IMR-90 (cell line): ENCODE measurements around the gene TBCK. TPM values are rescaled to one million over a fixed set of nuclear protein-coding genes. Genes with fewer than 3 reads are reported as not detected.

Experiments
- ATAC-seq: fragments of 200-7000 bp; cut with Tn5 transposase; 2 replicates; pipeline ENCODE4 v1.9.1; 2020; ENCODE audit warnings: low read depth, mild to moderate bottlenecking, moderate library complexity
- BruUV-seq: library from RNA; stranded (reverse); fragments of 400-500 nt; replicated peaks from 2 replicates; lab custom pipeline; 2021; lab: Mats Ljungman, UMichigan
- CTCF ChIA-PET: fragments of 300-600 bp; formaldehyde crosslinking; extraction: SDS; loops from one replicate; lab custom pipeline; 2021; ENCODE audit warnings: antibody characterized with exemption; lab: Yijun Ruan, JAX
- POLR2A ChIA-PET: fragments of 300-600 bp; sonication (Branson Sonifier 250); formaldehyde crosslinking; loops from one replicate; lab custom pipeline; 2022; ENCODE audit warnings: antibody characterized with exemption; ENCODE audit not compliant: unreplicated experiment; lab: Charles Lee
- DNase-seq: peaks from one replicate; pipeline ENCODE4 v3.0.0; 2013
- H2AFZ ChIP-seq: replicated peaks from 2 replicates; pipeline ENCODE3; 2013; ENCODE audit warnings: low read length, mild to moderate bottlenecking; ENCODE audit not compliant: poor library complexity
- H2AK5ac ChIP-seq: 2 replicates; pipeline ENCODE4 v1.6.1; 2013; ENCODE audit warnings: low read depth, low read length, inconsistent platforms
- H2AK9ac ChIP-seq: replicated peaks from 2 replicates; pipeline ENCODE3; 2013; ENCODE audit warnings: mild to moderate bottlenecking, low read depth, low read length, moderate library complexity; ENCODE audit not compliant: poor library complexity
- H2BK120ac ChIP-seq: 2 replicates; pipeline ENCODE4 v1.6.1; 2013; ENCODE audit warnings: low read depth, low read length, inconsistent platforms
- H2BK15ac ChIP-seq: 3 replicates; pipeline ENCODE4 v1.6.1; 2013; ENCODE audit warnings: low read depth, low read length, inconsistent platforms
- H2BK20ac ChIP-seq: 2 replicates; pipeline ENCODE4 v1.6.1; 2013; ENCODE audit warnings: low read depth, mild to moderate bottlenecking, inconsistent platforms, low read length, moderate library complexity
- H2BK5ac ChIP-seq: 2 replicates; pipeline ENCODE4 v1.6.1; 2013; ENCODE audit warnings: mild to moderate bottlenecking, low read depth, low read length, inconsistent platforms; ENCODE audit not compliant: poor library complexity, severe bottlenecking
- H3K14ac ChIP-seq: replicated peaks from 2 replicates; pipeline ENCODE4 v1.6.1; 2013; ENCODE audit warnings: low read depth, low read length, inconsistent platforms
- H3K18ac ChIP-seq: 2 replicates; pipeline ENCODE4 v1.6.1; 2013; ENCODE audit warnings: low read depth, low read length, control low read depth
- H3K23ac ChIP-seq: 2 replicates; pipeline ENCODE4 v1.6.1; 2013; ENCODE audit warnings: low read depth, low read length, inconsistent platforms
- H3K27ac ChIP-seq: 2 replicates; pipeline ENCODE4 v1.5.1; 2013; ENCODE audit warnings: mild to moderate bottlenecking, control low read depth, low read length; ENCODE audit not compliant: insufficient read depth
- H3K27me3 ChIP-seq: 2 replicates; pipeline ENCODE4 v1.6.1; 2013; ENCODE audit warnings: low read length; ENCODE audit not compliant: control insufficient read depth, insufficient read depth
- H3K36me3 ChIP-seq: 2 replicates; pipeline ENCODE4 v1.6.1; 2013; ENCODE audit warnings: low read length, mixed read lengths; ENCODE audit not compliant: control insufficient read depth, insufficient read depth
- H3K4ac ChIP-seq: 2 replicates; pipeline ENCODE4 v1.6.1; 2013; ENCODE audit warnings: low read depth, low read length, inconsistent platforms
- H3K4me1 ChIP-seq: 2 replicates; pipeline ENCODE4 v1.6.1; 2013; ENCODE audit warnings: low read length, mixed read lengths; ENCODE audit not compliant: control insufficient read depth, insufficient read depth
- H3K4me2 ChIP-seq: 2 replicates; pipeline ENCODE4 v1.6.1; 2013; ENCODE audit warnings: low read depth, mild to moderate bottlenecking, control low read depth, low read length, moderate library complexity
- H3K4me3 ChIP-seq: 2 replicates; pipeline ENCODE4 v1.5.1; 2013; ENCODE audit warnings: low read depth, mild to moderate bottlenecking, control low read depth, low read length, moderate library complexity; ENCODE audit not compliant: insufficient read depth
- H3K56ac ChIP-seq: 2 replicates; pipeline ENCODE4 v1.6.1; 2013; ENCODE audit warnings: low read length, inconsistent platforms; ENCODE audit not compliant: insufficient read depth; ENCODE audit errors: extremely low read depth
- H3K79me1 ChIP-seq, 2 experiments: 2 replicates each; pipeline ENCODE4 v1.6.1; 2013; ENCODE audit warnings: low read length in 2 of 2, inconsistent platforms in 1 of 2, low read depth in 1 of 2
- H3K9ac ChIP-seq: 2 replicates; pipeline ENCODE4 v1.6.1; 2013; ENCODE audit warnings: low read depth, low read length, control low read depth
- H3K9me1 ChIP-seq: 2 replicates; pipeline ENCODE4 v1.6.1; 2013; ENCODE audit warnings: low read length, inconsistent platforms; ENCODE audit not compliant: insufficient read depth
- H3K9me3 ChIP-seq: 2 replicates; pipeline ENCODE4 v1.6.1; 2013; ENCODE audit warnings: low read length; ENCODE audit not compliant: control insufficient read depth, insufficient read depth
- H4K20me1 ChIP-seq: 2 replicates; pipeline ENCODE4 v1.6.1; 2013; ENCODE audit warnings: low read length, inconsistent platforms; ENCODE audit not compliant: insufficient read depth
- H4K5ac ChIP-seq: 2 replicates; pipeline ENCODE4 v1.6.1; 2013; ENCODE audit warnings: mild to moderate bottlenecking, low read depth, low read length, control low read depth
- H4K8ac ChIP-seq, 2 experiments: 2 replicates each; pipeline ENCODE4 v1.6.1; 2013; ENCODE audit warnings: low read depth in 2 of 2, low read length in 2 of 2, control low read depth in 1 of 2, inconsistent platforms in 1 of 2
- H4K91ac ChIP-seq: 2 replicates; pipeline ENCODE4 v1.6.1; 2013; ENCODE audit warnings: low read depth, low read length, inconsistent platforms; ENCODE audit not compliant: insufficient read depth
- CHD1 ChIP-seq: IDR thresholded peaks from 2 replicates; pipeline ENCODE4 v1.6.1; 2012; ENCODE audit warnings: low read depth, low read length, improper control_type of control experiment
- ELK1 ChIP-seq: fragments of 150-350 bp; IDR thresholded peaks from 2 replicates; pipeline ENCODE4 v1.6.1; 2016; ENCODE audit warnings: low read depth, mild to moderate bottlenecking, low read length, moderate library complexity, borderline replicate concordance
- FOS ChIP-seq: fragments of 150-350 bp; IDR thresholded peaks from 2 replicates; pipeline ENCODE4 v1.6.1; 2016; ENCODE audit warnings: low read depth, low read length
- MAFK ChIP-seq: IDR thresholded peaks from 2 replicates; pipeline ENCODE4 v1.6.1; 2012; ENCODE audit warnings: low read depth, low read length, improper control_type of control experiment
- RCOR1 ChIP-seq: IDR thresholded peaks from 2 replicates; pipeline ENCODE4 v1.6.1; 2012; ENCODE audit warnings: mild to moderate bottlenecking, low read length, improper control_type of control experiment; ENCODE audit not compliant: insufficient replicate concordance
- WGBS, 2 experiments: methylation state at CpG; one replicate each; pipeline versions ENCODE4 v1.1.5 to v1.1.7; 2013; ENCODE audit warnings: missing lambda C conversion rate in 2 of 2; ENCODE audit not compliant: insufficient read length in 1 of 2; ENCODE audit errors: extremely low coverage in 2 of 2; 5-methylcytosine and 5-hydroxymethylcytosine counted together
- dilution Hi-C: fragments of 300-500 bp; cut with HindIII; formaldehyde crosslinking; loops from one replicate; pipeline ENCODE4 v1.14.3; 2018; ENCODE audit warnings: low sequenced_read_pairs; ENCODE audit not compliant: unreplicated experiment
- in situ Hi-C: fragments of 300-500 bp; cut with MboI; formaldehyde crosslinking; loops from 3 replicates; pipeline ENCODE4 v1.14.3; 2019; ENCODE audit warnings: low sequenced_read_pairs, inconsistent platforms, mixed read lengths
- intact Hi-C: fragments of 100-400 bp; cut with micrococcal nuclease; formaldehyde crosslinking; loops from 2 replicates; pipeline ENCODE4 v1.10.0; 2022
- polyA plus RNA-seq, 3 experiments: library from polyadenylated mRNA; depleted of rRNA; stranded (reverse); fragments of >200 nt; gene quantifications; 2 replicates each; pipeline ENCODE4 v1.2.3, GENCODE V29; 2012; ENCODE audit warnings: low replicate concordance in 1 of 3
- total RNA-seq: library from RNA; depleted of rRNA; stranded (reverse); fragments of >200 nt; gene quantifications from 2 replicates; pipeline ENCODE4 v1.2.3, GENCODE V29; 2012
- TF ChIP-seq, protein P1 (sequence below): fragments of 150-350 bp; IDR thresholded peaks from 2 replicates; pipeline ENCODE4 v1.6.1; 2017; ENCODE audit warnings: mild to moderate bottlenecking, antibody characterized with exemption, low read length, low read depth
- TF ChIP-seq, protein P2 (sequence below): conservative IDR thresholded peaks from 2 replicates; pipeline ENCODE4 v1.5.1; 2012; ENCODE audit warnings: mild to moderate bottlenecking, low read depth, low read length, improper control_type of control experiment

TBCK gene
- total and polyA plus RNA-seq, 2 of the 4 experiments (the other 2 are of a cell fraction): 10.7 to 29.9 TPM

DNA sequence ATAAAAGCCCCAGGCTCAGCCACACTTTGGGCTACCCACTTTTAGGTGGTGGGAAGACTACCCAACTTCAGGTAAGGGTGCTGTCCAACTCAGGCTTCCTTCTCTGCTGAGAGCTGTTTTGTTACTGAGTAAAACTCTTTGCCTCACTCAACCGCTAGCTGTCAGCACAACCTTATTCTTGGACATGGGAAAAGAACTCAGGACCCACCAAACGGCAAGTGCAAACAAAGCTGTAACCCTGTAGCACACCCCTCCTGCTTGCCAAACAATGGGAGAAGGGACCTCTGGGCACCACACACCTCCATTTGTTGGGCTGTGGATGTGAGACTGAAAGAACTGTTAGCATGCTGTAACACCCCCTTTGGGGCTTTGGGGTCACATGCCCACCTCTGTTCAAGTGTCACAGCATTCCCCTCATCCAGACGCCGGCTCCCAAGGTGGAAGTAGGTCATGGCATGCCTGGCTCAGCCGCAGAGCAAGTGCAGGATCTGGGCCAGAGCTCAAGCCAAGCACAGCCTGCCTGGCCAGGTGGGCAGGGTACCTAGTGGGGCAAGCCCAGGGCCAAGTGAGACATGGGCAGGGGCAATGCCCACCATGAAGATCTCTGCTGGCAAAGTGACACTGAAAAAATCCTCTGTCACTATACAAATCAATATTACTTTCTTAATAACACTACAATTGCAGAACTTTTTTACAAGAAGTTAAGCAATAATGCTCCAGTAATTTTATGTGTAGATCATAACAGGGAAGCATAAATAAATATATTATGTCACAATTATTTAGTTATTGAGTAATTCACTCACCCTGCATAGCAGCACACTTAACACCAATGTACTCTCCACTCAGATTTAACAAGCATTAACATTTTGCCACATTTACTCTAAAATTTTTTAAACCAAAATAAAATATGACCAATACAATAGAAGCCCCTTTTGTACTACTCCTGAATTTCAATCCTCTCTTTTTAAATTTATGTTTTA is 107.2 kb downstream of the TBCK start:
- H3K56ac ChIP-seq: no peak overlapping the region
- H3K36me3 ChIP-seq: peaks cover 4% of the 10 kb centered on the region
- no peak overlapping the region for H4K8ac ChIP-seq
- no peaks in the 10 kb centered on the region for H4K20me1 ChIP-seq
- no peak overlapping the region for H3K4me3 ChIP-seq
- H3K4me1 ChIP-seq: no peaks in the 10 kb centered on the region
- ChIA-PET POLR2A (no interaction called here), CTCF (no interaction called here)
- no peak for ATAC-seq
- no peak overlapping the region for H2AK5ac ChIP-seq
- WGBS, 2 experiments: 100% methylated on average over 3 of the region's 5 CpGs; no CpG with 5 or more reads in 1 of the 2 experiments
- no peak overlapping the region for H2BK5ac ChIP-seq
- no peak overlapping the region for H3K27ac ChIP-seq
- H2BK20ac ChIP-seq: no peak overlapping the region
- H3K14ac ChIP-seq: no peak overlapping the region
- dilution Hi-C loops (no loop called here), in situ Hi-C loops (no loop called here), intact Hi-C loops (no loop called here)
- no peak overlapping the region for H2BK120ac ChIP-seq
- H2AK9ac ChIP-seq: no peak overlapping the region
- no peak for DNase-seq
- H3K18ac ChIP-seq: no peak overlapping the region
- H3K23ac ChIP-seq: no peak overlapping the region
- no peak overlapping the region for H4K5ac ChIP-seq
- no peak overlapping the region for H3K4me2 ChIP-seq
- no peak overlapping the region for H3K9ac ChIP-seq
- H2BK15ac ChIP-seq: no peak overlapping the region
- H3K9me1 ChIP-seq: no peaks in the 10 kb centered on the region
- H4K91ac ChIP-seq: no peak overlapping the region
- H2AFZ ChIP-seq: no peak overlapping the region
- TF ChIP-seq, protein P1, sequence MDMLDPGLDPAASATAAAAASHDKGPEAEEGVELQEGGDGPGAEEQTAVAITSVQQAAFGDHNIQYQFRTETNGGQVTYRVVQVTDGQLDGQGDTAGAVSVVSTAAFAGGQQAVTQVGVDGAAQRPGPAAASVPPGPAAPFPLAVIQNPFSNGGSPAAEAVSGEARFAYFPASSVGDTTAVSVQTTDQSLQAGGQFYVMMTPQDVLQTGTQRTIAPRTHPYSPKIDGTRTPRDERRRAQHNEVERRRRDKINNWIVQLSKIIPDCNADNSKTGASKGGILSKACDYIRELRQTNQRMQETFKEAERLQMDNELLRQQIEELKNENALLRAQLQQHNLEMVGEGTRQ: no peak
- TF ChIP-seq ELK1: no peak
- no peak for TF ChIP-seq RCOR1
- no peak for TF ChIP-seq FOS
- no peak for TF ChIP-seq CHD1
- TF ChIP-seq, protein P2, sequence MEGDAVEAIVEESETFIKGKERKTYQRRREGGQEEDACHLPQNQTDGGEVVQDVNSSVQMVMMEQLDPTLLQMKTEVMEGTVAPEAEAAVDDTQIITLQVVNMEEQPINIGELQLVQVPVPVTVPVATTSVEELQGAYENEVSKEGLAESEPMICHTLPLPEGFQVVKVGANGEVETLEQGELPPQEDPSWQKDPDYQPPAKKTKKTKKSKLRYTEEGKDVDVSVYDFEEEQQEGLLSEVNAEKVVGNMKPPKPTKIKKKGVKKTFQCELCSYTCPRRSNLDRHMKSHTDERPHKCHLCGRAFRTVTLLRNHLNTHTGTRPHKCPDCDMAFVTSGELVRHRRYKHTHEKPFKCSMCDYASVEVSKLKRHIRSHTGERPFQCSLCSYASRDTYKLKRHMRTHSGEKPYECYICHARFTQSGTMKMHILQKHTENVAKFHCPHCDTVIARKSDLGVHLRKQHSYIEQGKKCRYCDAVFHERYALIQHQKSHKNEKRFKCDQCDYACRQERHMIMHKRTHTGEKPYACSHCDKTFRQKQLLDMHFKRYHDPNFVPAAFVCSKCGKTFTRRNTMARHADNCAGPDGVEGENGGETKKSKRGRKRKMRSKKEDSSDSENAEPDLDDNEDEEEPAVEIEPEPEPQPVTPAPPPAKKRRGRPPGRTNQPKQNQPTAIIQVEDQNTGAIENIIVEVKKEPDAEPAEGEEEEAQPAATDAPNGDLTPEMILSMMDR: no peak
- TF ChIP-seq MAFK: no peak
- no peaks in the 10 kb centered on the region for H3K27me3 ChIP-seq
- no TSS peak for BruUV-seq
- no peak overlapping the region for H3K4ac ChIP-seq
- no peaks in the 10 kb centered on the region for H3K9me3 ChIP-seq
- no peaks in the 10 kb centered on the region for H3K79me1 ChIP-seq
